GM21825 (cell line): Measurements from ENCODE around the gene AGAP1.

ENCODE experiments used
- ATAC-seq: cut with Tn5 transposase; IDR thresholded peaks from one replicate; pipeline ENCODE4 v1.9.1; 2021; ENCODE audit warnings: mild to moderate bottlenecking, moderate library complexity; ENCODE audit not compliant: unreplicated experiment

Gene AGAP1

DNA sequence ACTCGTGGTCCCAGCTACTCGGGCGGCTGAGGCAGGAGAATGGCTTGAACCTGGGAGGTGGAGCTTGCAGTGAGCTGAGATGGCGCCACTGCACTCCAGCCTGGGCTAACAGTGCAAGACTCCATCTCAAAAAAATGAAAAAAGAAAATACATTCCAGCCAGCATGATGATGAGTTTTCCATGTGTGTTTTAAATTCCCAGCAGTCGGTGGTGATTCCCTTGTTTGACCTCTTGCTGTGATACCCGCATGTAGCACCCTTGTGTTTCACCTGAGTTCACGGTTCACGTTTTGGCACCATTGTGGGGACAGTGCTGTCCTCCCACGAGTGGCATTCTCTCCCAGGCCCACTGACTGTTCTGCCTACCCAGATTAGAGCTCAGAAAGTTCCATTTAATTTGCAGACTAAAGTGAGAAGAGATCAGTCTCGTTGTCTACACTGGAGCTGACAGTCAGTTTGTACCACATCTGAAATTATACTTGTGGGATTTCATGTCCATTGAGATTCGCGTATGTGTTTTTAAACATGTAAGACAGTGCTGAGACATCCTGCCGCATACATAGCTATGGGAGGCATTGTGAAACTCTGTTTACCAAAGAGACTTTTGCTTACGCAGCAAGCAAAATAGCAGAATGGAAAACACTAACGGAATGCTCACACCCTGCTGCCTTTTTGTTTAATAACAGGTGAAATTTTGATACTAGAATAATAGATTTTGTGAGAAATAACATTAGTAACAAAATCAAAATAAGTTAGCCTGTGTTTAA, 517.3 kb downstream of the AGAP1 start:
- no peak for ATAC-seq

DNA sequence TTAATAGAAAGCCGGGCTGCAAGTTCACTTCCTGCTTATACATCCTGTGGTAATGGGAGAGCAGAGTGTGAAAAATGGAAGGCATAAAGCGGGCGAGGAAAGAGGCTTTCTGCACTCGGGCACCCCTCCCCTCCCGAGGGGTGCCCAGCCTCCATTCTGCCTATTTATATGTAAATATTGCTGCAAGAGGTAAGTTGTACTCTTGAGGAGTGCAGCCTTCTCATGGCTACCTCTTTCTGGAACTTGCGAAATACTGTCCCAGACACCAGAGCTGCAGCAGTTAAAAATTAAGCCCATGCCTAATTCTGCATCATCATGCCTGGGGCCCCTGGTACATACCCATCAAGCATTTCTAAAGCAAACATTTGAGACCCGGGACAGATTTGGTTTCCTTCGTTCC, 518.3 kb downstream of the AGAP1 start:
- no peak for ATAC-seq

DNA sequence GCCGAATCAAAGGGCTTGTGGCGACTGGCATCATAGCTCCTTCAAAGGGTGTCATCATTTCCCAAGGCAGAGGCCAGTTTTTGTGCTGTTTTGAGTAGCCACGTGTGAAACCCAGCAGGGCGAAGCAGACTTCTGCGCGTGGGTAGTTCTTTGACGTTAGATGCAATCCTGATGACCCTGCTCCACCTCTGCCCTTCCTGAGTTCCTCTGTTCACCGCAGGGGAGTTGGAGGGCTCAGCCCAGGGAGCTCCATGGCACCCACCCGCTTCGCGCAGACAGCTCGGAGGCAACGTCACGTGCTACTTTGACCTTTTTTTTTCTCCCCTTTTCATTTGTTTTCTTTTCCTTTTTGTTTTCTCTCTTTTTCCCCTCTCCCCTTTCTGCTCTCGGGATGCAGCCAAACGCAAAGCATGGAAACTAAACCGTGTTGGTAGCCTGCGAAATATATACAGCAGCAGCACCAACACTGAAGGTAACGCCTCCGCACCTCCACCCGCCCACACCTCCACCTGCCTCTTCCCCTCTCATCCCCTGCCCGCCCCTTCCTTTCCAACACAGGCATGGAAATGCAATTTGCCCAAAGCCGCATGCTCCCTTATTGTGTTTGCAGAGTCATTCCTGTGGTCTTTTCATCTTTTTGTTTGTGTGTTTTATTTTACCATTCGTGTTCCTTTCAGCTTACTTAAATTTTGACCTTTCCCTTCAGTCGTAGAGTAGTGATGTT, 520.7 kb downstream of the AGAP1 start:
- ATAC-seq: no peak

DNA sequence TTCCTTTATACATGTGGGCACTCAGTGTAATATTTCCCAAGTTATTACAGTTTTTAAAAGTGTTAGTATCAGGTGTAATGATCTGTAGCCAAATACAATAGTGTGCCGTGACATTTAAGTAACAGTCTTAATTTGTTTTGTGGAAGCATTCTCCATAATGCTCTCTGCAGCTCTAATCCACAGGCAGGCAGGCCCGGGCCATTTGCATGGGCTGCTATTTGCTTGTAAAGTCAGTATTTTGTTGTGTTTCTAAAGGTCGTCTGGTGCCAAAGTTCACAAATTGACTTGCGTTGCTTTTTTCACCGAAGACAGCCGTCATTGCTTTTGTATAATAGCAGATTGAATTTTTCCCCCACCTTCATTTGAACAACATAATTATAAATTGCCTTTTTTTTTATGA, 521.3 kb downstream of the AGAP1 start:
- no peak for ATAC-seq

DNA sequence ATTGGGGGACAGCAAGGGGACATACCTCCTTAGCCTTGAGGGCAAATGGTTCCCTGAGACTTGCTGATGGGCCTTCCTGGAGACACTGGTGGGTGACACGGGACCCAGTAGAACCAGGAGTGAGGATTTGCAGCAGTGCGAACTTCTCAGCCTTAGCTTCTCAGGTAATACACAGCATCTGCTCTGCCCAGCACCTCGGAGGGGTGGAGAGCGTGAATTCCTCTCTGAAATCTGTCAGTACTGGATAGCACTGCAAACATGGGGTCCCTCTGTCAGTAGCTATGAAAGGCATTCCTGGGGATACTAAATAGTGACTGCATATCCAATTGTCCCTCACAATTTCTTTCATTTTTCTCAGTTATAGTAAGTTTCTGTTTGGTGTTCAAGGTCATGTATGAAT, 522.7 kb downstream of the AGAP1 start:
- no peak for ATAC-seq

DNA sequence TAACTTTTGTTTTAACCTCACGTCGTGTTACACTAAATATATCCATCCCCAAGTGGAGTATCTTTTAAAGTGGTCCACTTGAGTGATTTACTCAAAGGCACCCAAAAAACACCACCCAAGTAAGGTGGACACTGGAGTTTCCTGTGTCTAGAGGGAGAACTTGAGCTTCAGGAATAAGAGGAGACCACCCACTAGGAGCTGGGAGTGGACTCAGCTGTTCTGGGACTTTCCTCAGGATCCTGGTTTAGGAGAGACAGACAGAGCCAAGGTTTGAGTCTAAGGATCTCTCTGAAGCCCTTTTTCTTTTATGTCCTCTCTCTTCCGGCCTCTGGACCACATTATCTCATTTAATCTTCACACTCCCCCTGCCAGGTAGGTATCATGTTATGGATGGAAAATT, 523.6 kb downstream of the AGAP1 start:
- no peak for ATAC-seq

DNA sequence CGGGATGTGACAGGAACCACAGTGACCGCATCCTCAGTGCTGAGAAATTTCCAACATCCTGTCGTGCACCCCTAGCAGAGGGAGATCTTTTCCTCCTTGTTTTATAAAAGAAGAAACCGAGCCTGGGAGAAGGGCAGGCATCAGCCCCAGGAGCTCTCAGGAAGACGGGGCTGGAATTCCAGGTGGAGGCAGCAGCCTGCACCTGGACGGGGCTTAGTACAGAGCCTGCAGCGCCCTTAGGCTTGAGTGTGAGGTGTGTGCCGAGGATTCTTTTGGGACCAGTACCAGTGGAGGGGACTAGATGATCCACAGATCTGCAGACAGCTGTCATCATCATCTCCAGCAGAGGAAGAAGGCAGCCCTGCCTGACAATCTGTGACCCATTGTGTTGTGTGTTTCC, 525.6 kb downstream of the AGAP1 start:
- ATAC-seq: no peak

DNA sequence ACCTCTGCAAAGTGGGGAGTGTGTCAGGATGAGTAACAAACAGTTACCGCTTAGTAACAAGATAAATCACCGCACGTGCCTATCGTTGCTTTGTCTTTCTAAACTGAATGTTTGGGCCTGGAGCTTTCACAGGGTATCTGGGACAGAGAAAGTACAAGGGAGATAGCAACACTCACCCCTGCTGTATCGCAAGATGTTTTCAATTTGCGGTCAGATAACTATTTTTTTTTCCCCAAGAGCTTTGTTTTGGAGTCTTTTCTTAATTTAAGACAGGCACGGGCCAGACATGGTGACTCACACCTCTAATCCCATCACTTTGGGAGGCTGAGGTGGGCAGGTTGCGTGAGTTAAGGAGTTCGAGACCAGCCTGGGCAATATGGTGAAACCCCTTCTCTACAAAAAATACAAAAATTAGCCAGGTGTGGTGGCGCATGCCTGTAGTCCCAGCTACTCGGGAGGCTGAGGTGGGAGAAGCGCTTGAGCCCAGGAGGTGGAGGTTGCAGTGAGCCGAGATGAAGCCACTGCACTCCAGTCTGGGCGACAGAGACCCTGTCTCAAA, 527.7 kb downstream of the AGAP1 start:
- ATAC-seq: no peak

DNA sequence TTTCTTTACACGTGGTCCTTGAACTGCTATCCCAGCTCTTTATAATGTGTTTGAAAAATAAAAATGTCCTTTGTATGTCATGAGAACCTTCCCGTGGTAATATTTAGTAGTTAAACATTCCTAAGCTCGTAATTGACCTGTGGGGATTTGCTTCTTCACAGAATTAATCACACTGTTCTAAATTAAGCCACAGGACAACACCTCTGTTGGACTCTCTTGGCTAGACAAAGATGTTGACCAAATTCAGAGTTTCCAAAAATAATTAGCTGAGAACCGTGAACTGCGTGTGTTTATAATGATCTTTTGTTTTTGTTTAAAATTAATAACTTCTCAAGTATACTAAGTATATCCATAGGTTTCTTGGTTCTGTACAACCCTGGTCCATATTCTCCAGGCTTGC, 528.3 kb downstream of the AGAP1 start:
- ATAC-seq: no peak

DNA sequence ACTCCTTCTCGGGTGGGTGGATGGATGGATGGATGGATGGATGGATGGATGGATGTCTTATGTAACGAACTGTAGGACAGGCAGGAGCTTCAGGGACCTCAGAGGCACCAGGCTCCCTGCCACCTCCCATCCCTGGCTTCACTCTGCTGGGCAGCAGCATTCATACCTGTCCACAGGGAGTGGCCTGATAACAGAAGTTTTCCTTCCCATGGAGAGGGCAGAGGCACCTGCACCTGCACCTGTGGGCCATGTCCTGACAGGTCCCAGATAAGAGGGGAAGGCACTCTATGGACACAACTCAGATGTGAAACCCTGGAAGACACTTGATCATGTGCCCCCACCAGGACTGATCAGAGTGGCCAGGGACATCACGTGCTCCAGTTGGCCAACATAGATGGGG, 532.0 kb downstream of the AGAP1 start:
- no peak for ATAC-seq

DNA sequence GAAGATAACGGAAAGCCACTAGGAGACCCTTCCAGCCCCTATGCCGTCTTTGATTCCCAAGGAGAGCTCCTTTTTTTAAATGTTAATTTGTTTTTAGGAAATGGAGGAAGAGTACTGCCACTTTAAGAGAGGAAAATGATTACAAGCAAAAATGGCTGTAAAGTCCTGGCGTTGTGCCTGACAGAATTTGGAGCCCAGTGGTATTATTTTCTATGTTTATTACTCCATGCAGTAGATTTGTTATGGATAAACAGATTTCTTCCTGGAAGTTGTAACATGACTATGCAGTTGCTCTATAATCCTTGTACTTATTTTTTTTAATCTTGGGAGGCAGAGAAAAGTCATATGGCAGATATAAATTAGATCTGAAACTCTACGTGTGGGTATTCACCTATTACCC, 533.0 kb downstream of the AGAP1 start:
- ATAC-seq: no peak

DNA sequence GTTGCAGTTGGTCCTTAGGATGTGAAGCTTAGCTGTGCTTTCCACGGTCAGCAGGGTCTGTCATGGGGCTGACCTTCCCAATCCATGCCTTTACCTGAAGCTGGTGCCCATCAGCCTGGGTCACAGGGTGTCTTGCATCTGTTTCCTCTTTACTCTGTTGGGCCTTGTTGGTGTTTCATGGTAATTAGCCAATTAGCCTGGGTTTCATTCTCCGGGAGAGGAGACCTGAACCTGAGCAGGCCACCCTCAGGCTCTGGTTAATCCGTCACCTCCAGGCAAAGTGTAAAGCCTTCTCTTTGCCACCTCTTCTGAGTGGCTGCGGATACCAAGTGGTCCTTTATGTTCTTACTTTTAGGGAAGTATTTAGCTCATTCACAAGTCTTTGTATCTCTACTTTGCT, 534.2 kb downstream of the AGAP1 start:
- ATAC-seq: no peak

DNA sequence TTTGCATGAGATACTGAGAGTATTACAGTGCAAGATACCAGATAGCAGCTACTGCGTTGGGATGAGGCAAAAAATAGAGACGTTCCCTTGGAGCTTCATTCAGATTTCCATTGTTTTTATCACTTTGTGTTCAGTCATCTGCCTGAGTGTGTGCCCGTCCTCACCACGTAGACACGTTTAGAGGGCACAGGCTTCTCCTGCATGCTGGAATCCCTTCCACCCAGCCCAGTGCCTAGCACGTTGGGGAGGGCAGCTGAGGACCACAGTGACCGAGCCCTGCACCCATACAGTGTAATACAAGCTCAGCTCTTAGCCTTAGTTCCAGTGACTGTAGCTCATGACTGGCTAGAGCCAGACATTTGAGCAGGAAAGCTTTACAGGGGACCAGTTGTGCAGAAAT, 539.6 kb downstream of the AGAP1 start:
- no peak for ATAC-seq

DNA sequence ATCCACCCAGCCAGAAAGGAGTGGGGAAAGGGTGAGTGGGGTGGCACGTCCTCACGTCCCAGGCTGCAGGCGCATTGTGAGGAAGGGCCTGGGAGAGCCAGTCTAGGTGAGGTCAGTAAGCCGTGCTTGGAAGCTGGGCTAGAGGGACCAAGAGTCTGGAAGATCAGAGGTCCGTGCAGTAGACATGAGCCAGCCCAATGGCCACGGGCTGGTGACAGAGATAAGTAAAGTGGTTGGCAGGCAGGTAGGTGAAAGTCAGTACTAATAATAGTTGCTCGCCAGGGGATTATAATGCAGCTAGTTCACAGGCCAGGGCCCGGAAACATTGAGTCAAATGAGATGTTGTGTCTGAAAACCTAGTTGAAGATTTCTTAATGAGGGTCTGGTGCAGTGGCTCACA, 541.1 kb downstream of the AGAP1 start:
- ATAC-seq: no peak

DNA sequence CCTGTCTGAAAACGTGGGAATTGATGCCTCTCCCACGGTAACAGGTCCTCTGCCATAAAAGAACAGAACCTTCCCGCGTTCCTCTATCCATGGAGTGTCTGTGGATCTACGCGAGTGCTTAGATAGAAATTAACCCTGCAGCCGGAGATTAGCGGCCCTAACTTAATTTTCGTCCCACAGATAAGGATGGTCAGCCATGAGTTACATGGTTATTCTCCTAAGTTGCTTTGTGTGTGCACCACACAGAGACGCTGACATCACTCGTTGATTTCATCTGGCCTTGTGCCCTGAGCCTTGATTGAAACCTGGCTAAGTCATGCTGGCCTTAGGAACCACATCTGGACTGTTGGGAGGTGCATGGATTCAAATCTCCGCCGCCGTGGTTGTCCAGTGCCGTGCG, 542.2 kb downstream of the AGAP1 start:
- ATAC-seq: no peak

DNA sequence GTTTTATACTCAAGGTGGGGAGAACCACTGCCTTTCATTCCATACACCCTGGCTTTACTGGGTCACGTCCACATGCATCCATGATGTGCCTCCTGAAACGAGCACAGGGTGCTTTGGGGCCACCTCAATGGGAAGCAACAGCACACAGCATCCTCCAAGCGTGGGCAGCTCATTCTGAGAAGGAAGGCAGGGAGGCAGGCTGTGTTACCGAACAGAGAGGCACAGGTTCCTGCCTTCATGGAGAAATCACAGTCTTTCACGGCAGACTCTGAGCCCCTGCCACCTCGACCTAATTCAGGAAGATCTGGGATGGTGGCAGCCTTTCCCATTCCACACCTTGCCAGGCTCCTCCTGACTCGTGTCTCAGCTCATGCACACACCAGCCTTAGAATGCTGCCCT, 544.3 kb downstream of the AGAP1 start:
- no peak for ATAC-seq

DNA sequence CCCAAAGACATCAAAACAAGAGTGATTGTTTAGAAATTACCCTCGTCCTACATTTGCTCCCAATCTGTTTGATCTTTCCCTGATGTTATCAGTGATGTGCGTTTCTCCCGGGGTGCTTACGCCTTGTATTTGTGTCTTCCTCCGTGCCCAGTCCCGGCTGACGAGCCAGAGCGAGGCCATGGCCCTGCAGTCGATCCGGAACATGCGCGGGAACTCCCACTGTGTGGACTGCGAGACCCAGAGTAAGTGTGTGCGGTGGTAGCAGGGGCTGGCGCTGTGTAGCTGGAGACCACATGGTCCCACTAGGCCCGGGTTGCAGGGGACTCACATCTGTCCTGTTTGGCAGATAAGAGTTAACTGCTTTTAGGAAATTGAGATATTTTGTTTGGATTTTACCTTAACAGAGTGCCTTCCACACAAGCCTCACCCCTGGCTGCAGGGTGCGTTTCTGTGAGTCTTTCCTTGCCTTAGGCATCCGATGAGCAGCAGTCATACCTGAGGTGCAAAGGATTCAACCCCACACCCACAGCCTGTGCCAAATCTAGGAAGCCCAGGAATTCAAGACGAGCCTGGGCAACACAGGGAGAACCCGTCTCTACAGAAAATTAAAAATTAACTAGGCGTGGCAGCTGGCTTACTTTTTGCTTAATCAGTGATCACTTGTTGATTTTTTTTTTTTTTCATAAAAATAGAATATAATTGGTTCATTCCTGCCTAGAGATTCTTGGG, 546.9 kb downstream of the AGAP1 start:
- no peak for ATAC-seq

DNA sequence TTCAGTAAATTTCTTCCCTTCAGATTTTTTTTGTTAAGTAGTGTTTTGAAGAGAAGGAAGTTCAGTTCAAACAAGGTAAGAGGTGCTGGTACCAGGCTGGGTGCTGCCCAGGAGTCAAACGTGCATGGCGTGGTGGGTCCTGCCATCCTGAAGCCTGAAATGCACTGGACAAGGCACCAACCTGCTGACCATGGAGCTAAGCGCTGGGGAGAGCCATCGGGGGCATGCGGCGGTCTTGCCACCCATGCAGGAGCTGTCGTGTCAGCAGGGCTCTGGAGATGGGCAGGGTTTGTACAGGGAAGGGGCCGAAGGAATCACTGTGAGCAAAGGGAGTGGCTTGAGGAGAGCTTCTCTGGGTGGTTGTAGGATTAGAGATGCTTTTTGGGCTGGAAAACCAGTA, 547.8 kb downstream of the AGAP1 start:
- no peak for ATAC-seq

DNA sequence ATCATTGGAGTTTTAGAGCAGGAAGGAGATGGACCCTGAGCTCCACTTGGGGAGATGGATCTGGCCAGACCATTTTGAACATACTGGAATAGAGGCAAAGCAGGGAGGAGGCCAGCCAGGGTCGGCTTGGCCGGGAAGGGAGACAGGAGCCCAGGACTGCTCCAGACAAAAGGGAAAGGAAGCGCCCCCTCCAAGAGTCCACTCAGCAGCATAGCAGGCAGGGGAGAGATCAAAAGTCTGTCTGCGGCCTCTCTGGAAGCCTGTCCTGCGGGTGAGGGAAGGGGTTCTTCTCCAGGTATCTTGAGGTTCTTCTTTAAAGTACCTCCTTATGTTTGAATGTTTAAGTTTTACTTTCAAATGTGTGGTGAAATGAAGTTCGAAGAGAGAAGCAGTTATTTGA, 548.2 kb downstream of the AGAP1 start:
- no peak for ATAC-seq

DNA sequence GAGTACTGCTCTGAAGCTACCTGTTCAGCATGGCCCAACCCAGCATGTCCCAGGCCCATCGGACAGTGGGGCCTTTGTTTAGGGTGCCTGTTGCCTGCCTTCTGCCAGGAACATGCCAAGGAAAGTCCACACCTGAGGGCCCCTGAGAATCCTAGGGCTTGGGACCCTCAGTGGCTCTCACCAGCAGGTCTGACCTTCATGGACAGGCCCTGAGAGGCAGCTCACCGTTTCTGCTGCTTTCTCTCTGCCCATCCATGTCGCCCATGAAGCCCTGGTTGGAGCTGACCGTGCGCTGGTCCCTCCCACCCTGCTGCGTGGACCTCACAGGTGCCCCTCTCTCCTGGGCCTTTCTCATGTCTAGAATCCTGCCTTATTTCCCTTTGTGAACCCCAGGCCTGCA, 550.3 kb downstream of the AGAP1 start:
- ATAC-seq: no peak
